NCI-H82 treated with DMSO at 0.1 percent for 48 hours (cell line): ENCODE results near the gene TMEM178A.
"Not testable (repeated sequence)": the region's sequence is repeated elsewhere in the genome, so short reads cannot be mapped to it uniquely, and the experiment has no call there.

Experiments
- DNase-seq: peaks from one replicate; lab custom pipeline; 2025; ENCODE audit not compliant: unreplicated experiment; lab: John Stamatoyannopoulos, UW

The TMEM178A gene

GRCh38 chr2:39665811-39666490 lies at the start of gene TMEM178A:
Gene TMEM178A, plus strand, starts transcription at chr2:39665917. Its CDS starts 58 bp downstream, at chr2:39665975.
- DNase-seq: no peak

DNA sequence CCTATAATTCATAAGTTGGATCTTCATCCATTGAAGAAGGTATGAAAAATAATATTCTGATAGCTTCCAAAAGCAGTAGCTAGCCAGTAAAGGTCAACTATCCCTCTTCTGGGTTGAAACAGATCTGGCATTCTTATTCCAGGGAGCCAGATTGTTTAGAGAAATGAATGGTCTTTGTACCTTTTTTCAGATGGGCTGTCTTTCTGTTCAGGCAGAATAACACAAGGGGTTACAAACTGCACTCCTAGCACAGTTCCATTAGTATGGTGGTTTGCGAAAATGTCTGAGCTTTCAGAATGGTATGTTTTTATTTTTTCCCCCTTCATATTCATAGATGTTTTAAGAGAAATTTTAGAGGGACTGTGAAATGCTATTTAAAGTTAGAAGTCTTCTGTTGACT lies 47.5 kb upstream of the TMEM178A start:
- DNase-seq: no peak

GRCh38 chr2:39618736-39619135 lies 47.0 kb upstream of the TMEM178A start:
- DNase-seq: no peak

- no peak for DNase-seq
Observed at GRCh38 chr2:39620067-39620466, 45.6 kb upstream of the TMEM178A start.

DNA sequence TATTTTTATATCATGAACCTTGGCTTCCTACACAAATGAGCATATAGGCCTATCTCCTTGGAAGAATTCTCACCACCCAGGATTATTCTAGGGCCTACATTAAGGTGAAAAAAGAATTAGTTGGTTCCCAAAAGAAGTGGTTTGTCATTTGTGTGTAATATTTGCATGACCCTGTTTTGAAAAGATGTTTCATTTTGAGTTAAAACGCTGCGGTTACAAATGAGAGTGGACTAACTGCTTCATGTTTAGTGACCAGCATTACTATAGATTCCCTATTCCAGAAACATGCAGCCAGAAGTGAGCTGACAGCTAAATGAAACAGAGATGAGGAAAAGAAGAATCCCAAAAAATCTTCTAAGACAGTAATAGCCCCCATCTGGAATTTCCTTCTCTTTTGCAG lies 44.1 kb upstream of the TMEM178A start:
- no peak for DNase-seq

- DNase-seq: no peak
Observed at GRCh38 chr2:39622860-39623259, 42.9 kb upstream of the TMEM178A start.

DNA sequence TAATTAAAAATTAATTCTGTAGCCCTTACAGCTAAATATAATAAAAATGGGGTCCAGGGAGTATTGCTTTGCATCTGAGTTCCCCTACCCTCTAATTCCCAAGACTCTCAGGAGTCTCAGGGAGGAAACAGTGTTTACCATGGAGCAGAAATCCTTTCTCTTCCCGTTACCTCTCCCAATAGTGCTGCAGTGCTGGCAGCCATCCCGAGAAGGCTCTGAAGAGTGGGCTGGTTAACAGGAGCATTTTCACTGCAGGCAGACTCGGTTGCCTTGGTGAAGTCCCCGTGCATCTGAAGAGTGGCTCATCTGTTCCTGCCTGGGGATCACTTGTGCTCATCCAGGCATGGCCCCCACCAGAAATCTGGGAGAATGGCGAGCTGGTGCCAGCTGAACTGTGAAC lies 41.8 kb upstream of the TMEM178A start:
- no peak for DNase-seq

DNA sequence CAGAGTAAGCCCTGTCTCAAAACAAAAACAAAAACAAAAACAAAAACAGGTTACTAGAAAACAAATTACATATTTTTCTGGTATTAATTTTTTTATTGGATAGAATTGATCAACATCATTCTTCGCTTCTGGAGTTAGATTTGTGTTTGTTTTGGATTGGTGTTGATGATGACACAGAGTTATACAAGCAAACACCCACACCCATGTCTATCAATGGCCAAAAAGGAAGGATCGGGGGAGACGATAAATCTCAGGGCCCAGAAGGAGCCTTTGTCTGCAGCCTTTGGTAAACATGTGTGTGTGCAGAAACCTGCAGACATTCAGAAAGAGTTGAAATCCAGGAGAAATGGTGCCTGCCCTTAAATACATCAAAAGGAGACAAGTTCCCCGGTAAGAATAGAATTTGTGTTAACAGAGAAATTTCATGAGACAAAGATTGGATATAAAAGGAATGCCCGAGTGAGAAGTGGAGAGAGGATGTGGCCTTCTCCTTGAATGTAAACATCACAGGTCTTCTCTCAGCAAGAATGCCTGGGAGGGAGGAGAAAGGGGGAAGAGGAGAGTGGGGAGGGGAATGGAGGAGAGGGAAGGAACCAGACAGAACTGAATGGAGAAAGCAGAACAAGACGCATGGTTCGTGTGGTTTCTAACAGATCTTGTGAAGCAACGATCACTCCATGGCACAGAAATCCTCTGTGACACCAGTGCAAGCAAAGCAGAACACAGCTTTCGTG lies 40.4 kb upstream of the TMEM178A start:
- no peak for DNase-seq

DNA sequence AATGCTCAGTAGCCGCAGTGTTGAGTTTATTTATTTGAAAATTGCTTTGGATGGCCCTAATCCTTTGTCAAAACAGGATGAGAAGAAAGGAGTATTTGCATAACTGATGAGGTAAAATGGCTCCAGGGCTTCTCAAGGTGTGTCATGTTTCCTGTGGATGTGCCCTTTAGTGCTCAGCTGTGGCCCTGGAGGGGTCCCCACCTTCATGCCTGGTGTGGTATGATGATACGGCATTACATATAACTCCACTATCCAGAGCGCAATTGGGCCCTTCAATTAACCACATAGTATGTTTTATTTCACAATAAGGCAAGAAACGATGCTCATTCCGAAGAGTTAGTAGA lies 39.8 kb upstream of the TMEM178A start:
- DNase-seq: no peak

DNA sequence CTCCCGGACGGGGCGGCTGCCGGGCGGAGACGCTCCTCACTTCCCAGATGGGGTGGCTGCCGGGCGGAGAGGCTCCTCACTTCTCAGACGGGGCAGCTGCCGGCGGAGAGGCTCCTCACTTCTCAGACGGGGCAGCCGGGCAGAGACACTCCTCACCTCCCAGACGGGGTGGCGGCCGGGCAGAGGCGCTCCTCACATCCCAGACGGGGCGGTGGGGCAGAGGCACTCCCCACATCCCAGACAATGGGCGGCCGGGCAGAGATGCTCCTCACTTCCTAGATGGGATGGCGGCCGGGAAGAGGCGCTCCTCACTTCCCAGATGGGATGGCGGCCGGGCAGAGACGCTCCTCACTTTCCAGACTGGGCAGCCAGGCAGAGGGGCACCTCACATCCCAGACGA lies 37.4 kb upstream of the TMEM178A start:
- not testable (repeated sequence) for DNase-seq

DNA sequence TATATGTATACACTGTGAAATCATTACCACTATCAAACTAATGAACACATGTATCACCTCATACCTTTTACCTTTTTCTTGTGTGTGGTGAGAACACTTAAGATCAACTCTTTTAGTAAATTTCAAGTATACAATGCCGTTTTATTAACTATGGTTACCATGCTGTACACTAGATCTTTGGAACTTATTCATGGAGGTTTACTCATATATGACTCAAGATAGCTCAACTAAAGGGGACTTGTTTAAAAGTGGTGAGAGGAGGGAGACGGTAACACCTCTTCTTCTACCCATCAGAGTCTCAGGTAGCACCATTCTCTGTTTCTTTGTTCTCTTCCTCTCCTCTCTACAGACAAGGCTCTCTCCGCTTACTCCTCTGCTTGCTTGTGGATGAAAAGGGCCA lies 36.1 kb upstream of the TMEM178A start:
- DNase-seq: no peak

GRCh38 chr2:39631256-39631655 lies 34.5 kb upstream of the TMEM178A start:
- no peak for DNase-seq

GRCh38 chr2:39631718-39632117 lies 34.0 kb upstream of the TMEM178A start:
- DNase-seq: no peak

GRCh38 chr2:39632876-39633275 lies 32.8 kb upstream of the TMEM178A start:
- no peak for DNase-seq

DNA sequence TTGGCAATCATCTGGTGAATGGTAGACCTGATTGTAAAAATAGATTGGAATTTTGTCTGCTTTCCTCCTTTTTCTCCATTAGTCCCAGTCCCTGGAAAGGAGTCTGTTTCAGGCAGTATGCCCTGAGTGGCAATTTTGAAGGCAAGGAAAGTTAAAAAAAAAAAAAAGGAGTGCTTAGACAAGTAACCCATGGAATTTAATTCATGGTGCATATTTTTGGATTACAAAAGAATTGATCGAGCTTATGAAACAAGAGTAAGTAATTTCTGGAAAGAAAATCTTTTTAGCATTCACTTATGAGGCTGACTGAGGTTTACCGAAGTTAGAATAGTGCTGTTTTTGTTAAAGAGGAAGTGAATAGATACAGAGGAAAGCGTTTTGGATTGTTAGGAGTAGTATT lies 29.4 kb upstream of the TMEM178A start:
- DNase-seq: no peak

- DNase-seq: no peak
Observed at GRCh38 chr2:39638581-39638980, 27.1 kb upstream of the TMEM178A start.

GRCh38 chr2:39640107-39640506 lies 25.6 kb upstream of the TMEM178A start:
- no peak for DNase-seq

GRCh38 chr2:39640681-39641080 lies 25.0 kb upstream of the TMEM178A start:
- DNase-seq: no peak

DNA sequence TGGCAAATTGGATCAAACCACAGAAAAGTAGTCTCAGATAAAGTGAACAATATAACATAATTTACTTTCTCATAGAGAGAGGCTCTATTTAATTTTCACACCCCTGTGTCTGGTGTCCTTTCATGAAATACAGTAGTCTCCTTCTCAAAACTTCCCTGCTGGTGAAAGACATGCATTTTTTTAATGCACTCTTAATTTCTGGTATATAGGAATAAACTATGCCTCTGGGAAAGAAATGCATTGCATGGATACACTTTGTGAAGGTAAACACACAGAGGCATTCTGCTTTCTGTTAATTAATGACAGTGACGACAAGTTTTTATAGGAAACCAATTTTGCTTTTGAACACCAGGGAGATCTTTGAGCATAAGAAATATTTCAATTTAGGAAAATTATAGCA lies 24.1 kb upstream of the TMEM178A start:
- no peak for DNase-seq

DNA sequence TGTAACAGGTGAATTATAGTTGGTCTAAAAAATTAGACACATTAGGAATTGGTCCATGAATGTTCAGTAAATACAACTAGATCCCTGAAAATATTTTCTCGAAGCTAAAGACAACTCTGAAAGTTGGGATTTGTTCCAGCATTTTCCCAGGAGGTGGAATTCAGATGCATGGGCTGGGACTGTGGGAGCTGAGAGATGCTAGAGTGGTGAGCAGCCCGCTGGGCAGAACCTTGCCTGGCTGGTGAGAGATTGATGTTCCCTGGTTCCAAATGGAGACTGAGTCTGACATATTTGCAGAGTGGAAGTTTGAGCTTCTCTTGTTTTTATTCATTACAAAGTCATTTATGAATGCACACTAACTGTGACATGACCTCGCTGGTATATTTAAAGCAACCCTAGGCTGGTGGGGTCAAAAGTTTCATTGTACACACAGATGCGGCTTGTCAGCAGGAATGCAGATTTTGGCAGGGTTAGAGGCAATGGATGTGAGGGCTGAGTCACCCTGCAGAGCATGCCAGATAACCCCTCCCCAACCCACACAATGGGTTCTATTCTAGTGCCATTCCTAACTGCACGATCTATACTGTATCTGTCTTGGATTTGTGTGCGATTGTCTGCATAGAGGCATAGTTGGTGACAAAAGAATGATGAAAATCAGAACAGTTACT lies 23.5 kb upstream of the TMEM178A start:
- DNase-seq: no peak

GRCh38 chr2:39645826-39646225 lies 19.9 kb upstream of the TMEM178A start:
- DNase-seq: no peak

GRCh38 chr2:39646267-39646666 lies 19.4 kb upstream of the TMEM178A start:
- DNase-seq: no peak
